HEK293 (cell line): ENCODE data around the gene PAIP2.

Experiments used
- ZBTB21 ChIP-seq: fragments of 450-650 bp; formaldehyde crosslinking; IDR thresholded peaks from 2 replicates; pipeline ENCODE4 v1.5.1; 2017; ENCODE audit warnings: missing biosample characterization, missing genetic modification characterization
- ZEB2 ChIP-seq: fragments of 450-650 bp; formaldehyde crosslinking; IDR thresholded peaks from 2 replicates; pipeline ENCODE4 v1.5.1; 2016; ENCODE audit warnings: missing biosample characterization, missing genetic modification characterization
- ZFP3 ChIP-seq: fragments of 450-650 bp; formaldehyde crosslinking; IDR thresholded peaks from 2 replicates; pipeline ENCODE4 v1.5.1; 2016; ENCODE audit warnings: low read depth, missing biosample characterization, missing genetic modification characterization
- ZFP37 ChIP-seq: fragments of 450-650 bp; formaldehyde crosslinking; IDR thresholded peaks from 2 replicates; pipeline ENCODE4 v1.5.1; 2016; ENCODE audit warnings: missing biosample characterization, missing genetic modification characterization
- ZNF221 ChIP-seq: fragments of 450-650 bp; formaldehyde crosslinking; IDR thresholded peaks from 2 replicates; pipeline ENCODE4 v1.5.1; 2017; ENCODE audit warnings: missing biosample characterization, missing genetic modification characterization, borderline replicate concordance
- ZNF239 ChIP-seq: fragments of 450-650 bp; formaldehyde crosslinking; IDR thresholded peaks from 2 replicates; pipeline ENCODE4 v1.5.1; 2016; ENCODE audit warnings: missing biosample characterization, missing genetic modification characterization
- ZNF777 ChIP-seq: fragments of 450-650 bp; formaldehyde crosslinking; IDR thresholded peaks from 2 replicates; pipeline ENCODE4 v1.5.1; 2017; ENCODE audit warnings: missing biosample characterization, missing genetic modification characterization, borderline replicate concordance
- ZNF837 ChIP-seq: fragments of 450-650 bp; formaldehyde crosslinking; IDR thresholded peaks from 2 replicates; pipeline ENCODE4 v1.5.1; 2016; ENCODE audit warnings: missing biosample characterization, missing genetic modification characterization
- TF ChIP-seq, protein P1 (sequence below): fragments of 450-650 bp; formaldehyde crosslinking; IDR thresholded peaks from 2 replicates; pipeline ENCODE4 v1.5.1; 2016; ENCODE audit warnings: missing biosample characterization, missing genetic modification characterization
- TF ChIP-seq, protein P2 (sequence below): fragments of 450-650 bp; formaldehyde crosslinking; optimal IDR thresholded peaks from 2 replicates; pipeline ENCODE3; 2016; ENCODE audit warnings: missing biosample characterization, mild to moderate bottlenecking, missing genetic modification characterization
- TF ChIP-seq, protein P3 (sequence below): fragments of 450-650 bp; formaldehyde crosslinking; IDR thresholded peaks from 2 replicates; pipeline ENCODE4 v1.5.1; 2017; ENCODE audit warnings: missing biosample characterization, mild to moderate bottlenecking, missing genetic modification characterization, moderate library complexity
- TF ChIP-seq, protein P4 (sequence below): fragments of 450-650 bp; formaldehyde crosslinking; IDR thresholded peaks from 2 replicates; pipeline ENCODE4 v1.5.1; 2016; ENCODE audit warnings: missing biosample characterization, missing genetic modification characterization
- TF ChIP-seq, protein P5 (sequence below): fragments of 450-650 bp; formaldehyde crosslinking; IDR thresholded peaks from 2 replicates; pipeline ENCODE4 v1.5.1; 2016; ENCODE audit warnings: missing biosample characterization, missing genetic modification characterization
- TF ChIP-seq, protein P6 (sequence below): sonication (generic); formaldehyde crosslinking; IDR thresholded peaks from 2 replicates; pipeline ENCODE4 v1.8.1; 2022; ENCODE audit warnings: mild to moderate bottlenecking, moderate library complexity, missing genetic modification reagents

DNA sequence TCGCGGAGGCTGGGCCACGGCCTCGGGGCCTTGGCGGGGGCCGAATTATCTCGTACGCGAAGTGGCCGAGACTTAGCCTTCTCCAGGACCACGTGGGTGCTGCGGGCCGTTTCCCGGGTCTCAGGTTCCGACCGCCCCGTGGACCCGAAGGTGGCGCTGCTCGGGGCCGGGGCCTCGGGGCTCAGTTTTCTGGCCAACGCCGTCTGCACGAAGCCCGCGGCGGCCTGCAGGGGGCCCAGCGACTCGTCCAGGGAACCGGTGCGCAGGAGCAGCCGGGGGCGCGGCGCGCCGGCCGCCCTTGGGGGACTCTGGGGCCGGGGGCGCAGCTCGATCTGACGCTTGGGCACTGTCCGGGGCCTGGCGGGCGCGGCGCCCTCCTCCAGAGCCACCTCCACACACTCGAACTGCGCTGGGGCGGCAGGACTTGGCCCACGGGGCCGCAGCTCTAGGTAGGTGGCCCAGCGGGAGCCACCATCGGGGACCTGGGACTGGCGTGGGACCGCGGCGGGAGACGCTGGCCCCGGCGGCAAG is 52.5 kb downstream of the PAIP2 start:
- TF ChIP-seq, protein P1, sequence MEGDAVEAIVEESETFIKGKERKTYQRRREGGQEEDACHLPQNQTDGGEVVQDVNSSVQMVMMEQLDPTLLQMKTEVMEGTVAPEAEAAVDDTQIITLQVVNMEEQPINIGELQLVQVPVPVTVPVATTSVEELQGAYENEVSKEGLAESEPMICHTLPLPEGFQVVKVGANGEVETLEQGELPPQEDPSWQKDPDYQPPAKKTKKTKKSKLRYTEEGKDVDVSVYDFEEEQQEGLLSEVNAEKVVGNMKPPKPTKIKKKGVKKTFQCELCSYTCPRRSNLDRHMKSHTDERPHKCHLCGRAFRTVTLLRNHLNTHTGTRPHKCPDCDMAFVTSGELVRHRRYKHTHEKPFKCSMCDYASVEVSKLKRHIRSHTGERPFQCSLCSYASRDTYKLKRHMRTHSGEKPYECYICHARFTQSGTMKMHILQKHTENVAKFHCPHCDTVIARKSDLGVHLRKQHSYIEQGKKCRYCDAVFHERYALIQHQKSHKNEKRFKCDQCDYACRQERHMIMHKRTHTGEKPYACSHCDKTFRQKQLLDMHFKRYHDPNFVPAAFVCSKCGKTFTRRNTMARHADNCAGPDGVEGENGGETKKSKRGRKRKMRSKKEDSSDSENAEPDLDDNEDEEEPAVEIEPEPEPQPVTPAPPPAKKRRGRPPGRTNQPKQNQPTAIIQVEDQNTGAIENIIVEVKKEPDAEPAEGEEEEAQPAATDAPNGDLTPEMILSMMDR (tag by site-specific recombination), result no peak
- TF ChIP-seq, protein P2, sequence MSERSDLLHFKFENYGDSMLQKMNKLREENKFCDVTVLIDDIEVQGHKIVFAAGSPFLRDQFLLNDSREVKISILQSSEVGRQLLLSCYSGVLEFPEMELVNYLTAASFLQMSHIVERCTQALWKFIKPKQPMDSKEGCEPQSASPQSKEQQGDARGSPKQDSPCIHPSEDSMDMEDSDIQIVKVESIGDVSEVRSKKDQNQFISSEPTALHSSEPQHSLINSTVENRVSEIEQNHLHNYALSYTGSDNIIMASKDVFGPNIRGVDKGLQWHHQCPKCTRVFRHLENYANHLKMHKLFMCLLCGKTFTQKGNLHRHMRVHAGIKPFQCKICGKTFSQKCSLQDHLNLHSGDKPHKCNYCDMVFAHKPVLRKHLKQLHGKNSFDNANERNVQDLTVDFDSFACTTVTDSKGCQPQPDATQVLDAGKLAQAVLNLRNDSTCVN (tag by site-specific recombination), result no peak
- TF ChIP-seq ZNF837 (tag by site-specific recombination), result no peak
- TF ChIP-seq, protein P3, sequence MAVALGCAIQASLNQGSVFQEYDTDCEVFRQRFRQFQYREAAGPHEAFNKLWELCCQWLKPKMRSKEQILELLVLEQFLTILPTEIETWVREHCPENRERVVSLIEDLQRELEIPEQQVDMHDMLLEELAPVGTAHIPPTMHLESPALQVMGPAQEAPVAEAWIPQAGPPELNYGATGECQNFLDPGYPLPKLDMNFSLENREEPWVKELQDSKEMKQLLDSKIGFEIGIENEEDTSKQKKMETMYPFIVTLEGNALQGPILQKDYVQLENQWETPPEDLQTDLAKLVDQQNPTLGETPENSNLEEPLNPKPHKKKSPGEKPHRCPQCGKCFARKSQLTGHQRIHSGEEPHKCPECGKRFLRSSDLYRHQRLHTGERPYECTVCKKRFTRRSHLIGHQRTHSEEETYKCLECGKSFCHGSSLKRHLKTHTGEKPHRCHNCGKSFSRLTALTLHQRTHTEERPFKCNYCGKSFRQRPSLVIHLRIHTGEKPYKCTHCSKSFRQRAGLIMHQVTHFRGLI (tag by site-specific recombination), result no peak
- no peak for TF ChIP-seq ZBTB21
- TF ChIP-seq ZFP3 (tag by site-specific recombination), result no peak
- no peak for TF ChIP-seq ZNF777 (tag by site-specific recombination)
- TF ChIP-seq, protein P4, sequence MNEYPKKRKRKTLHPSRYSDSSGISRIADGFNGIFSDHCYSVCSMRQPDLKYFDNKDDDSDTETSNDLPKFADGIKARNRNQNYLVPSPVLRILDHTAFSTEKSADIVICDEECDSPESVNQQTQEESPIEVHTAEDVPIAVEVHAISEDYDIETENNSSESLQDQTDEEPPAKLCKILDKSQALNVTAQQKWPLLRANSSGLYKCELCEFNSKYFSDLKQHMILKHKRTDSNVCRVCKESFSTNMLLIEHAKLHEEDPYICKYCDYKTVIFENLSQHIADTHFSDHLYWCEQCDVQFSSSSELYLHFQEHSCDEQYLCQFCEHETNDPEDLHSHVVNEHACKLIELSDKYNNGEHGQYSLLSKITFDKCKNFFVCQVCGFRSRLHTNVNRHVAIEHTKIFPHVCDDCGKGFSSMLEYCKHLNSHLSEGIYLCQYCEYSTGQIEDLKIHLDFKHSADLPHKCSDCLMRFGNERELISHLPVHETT, result no peak
- TF ChIP-seq ZNF221 (tag by site-specific recombination), result no peak
- TF ChIP-seq ZEB2 (tag by site-specific recombination), result no peak
- TF ChIP-seq, protein P5, sequence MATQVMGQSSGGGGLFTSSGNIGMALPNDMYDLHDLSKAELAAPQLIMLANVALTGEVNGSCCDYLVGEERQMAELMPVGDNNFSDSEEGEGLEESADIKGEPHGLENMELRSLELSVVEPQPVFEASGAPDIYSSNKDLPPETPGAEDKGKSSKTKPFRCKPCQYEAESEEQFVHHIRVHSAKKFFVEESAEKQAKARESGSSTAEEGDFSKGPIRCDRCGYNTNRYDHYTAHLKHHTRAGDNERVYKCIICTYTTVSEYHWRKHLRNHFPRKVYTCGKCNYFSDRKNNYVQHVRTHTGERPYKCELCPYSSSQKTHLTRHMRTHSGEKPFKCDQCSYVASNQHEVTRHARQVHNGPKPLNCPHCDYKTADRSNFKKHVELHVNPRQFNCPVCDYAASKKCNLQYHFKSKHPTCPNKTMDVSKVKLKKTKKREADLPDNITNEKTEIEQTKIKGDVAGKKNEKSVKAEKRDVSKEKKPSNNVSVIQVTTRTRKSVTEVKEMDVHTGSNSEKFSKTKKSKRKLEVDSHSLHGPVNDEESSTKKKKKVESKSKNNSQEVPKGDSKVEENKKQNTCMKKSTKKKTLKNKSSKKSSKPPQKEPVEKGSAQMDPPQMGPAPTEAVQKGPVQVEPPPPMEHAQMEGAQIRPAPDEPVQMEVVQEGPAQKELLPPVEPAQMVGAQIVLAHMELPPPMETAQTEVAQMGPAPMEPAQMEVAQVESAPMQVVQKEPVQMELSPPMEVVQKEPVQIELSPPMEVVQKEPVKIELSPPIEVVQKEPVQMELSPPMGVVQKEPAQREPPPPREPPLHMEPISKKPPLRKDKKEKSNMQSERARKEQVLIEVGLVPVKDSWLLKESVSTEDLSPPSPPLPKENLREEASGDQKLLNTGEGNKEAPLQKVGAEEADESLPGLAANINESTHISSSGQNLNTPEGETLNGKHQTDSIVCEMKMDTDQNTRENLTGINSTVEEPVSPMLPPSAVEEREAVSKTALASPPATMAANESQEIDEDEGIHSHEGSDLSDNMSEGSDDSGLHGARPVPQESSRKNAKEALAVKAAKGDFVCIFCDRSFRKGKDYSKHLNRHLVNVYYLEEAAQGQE (tag by site-specific recombination), result no peak
- no peak for TF ChIP-seq ZFP37 (tag by site-specific recombination)
- TF ChIP-seq ZNF239 (tag by site-specific recombination), result no peak
- TF ChIP-seq, protein P6, sequence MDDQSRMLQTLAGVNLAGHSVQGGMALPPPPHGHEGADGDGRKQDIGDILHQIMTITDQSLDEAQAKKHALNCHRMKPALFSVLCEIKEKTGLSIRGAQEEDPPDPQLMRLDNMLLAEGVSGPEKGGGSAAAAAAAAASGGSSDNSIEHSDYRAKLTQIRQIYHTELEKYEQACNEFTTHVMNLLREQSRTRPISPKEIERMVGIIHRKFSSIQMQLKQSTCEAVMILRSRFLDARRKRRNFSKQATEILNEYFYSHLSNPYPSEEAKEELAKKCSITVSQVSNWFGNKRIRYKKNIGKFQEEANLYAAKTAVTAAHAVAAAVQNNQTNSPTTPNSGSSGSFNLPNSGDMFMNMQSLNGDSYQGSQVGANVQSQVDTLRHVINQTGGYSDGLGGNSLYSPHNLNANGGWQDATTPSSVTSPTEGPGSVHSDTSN (CRISPR knock-in tag), result no peak
